A375 (cell line): Measurements from ENCODE around the gene KIF2B. TPM values are rescaled to one million over a fixed set of nuclear protein-coding genes. Genes with fewer than 3 reads are reported as not detected.

ENCODE experiments used
- total RNA-seq: library from RNA; depleted of rRNA; stranded (reverse); fragments of >200 nt; shearing (Covaris generic); gene quantifications from 2 replicates; pipeline ENCODE4 v1.2.3, GENCODE V29; 2014; rRNA removed

Gene KIF2B, protein sequence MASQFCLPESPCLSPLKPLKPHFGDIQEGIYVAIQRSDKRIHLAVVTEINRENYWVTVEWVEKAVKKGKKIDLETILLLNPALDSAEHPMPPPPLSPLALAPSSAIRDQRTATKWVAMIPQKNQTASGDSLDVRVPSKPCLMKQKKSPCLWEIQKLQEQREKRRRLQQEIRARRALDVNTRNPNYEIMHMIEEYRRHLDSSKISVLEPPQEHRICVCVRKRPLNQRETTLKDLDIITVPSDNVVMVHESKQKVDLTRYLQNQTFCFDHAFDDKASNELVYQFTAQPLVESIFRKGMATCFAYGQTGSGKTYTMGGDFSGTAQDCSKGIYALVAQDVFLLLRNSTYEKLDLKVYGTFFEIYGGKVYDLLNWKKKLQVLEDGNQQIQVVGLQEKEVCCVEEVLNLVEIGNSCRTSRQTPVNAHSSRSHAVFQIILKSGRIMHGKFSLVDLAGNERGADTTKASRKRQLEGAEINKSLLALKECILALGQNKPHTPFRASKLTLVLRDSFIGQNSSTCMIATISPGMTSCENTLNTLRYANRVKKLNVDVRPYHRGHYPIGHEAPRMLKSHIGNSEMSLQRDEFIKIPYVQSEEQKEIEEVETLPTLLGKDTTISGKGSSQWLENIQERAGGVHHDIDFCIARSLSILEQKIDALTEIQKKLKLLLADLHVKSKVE
- total RNA-seq = not detected in 2 replicates

GRCh38 chr17:53822764-53823163, at the start of gene KIF2B:
KIF2B (plus strand) TSS chr17:53822927; CDS start chr17:53823034, 107 bp downstream.

